GM11168 (cell line): ENCODE data around the gene COL8A2.

Experiments
- in situ Hi-C: fragments of 300-500 bp; cut with MboI; formaldehyde crosslinking; loops from one replicate; pipeline ENCODE4 v1.12.0; 2022; ENCODE audit warnings: low sequenced_read_pairs; ENCODE audit not compliant: unreplicated experiment

Gene COL8A2

DNA sequence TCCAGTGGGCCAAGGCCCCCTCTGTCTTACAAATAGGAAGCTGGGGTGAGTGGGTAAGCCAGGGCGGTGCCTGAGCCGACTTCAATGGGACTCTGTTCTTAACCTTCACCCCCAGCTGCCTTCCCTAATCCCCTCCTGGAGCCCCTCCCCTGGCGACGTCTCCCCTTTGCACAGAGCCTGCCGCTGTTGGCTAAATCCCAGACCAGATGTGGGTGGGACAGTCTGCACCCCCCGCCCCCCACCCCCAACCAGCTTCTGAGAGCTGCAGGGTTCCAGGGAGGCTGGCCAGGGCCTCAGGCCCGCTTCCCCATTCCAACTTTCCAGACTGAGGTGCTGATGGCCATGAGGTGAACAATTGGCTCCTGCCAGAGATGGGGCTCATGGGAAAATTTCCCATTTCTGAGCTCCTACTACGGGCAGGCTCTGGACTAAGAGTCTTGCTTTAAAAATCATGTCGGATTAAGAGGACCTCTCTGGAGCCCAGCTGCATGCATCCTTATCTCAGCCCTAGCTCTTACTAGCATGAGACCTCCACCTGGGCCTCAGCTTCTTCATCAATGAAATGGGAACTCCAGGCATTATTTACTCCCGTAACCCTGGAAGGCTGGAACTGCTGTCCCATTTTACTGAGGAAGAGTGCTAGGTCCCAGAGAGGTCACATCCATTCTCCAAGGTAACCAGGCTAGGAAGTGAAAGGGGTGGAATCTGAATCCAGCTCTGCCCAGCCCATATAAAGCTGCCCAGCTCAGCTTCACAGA is 6.4 kb downstream of the COL8A2 start:
- in situ Hi-C loops, result no loop called here

DNA sequence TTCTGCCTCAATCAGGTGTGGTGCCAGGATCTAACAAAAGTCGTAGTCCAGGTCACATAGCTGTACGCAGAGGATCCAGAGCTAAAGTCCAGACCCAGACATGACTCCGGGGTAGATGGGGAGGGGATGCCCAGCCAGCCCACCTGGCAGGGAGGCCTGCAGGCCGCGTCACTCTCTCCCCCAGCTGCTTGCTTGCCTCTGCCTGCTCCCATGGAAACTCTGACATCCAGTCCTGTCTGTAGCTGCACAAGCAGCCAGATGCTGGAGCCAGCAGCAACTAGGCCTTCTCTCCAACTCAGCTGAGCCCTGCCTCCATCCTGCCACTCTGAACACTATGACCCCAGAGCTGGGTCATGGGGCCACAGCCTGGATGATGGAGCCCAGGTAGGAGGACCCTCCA is 8.1 kb downstream of the COL8A2 start:
- in situ Hi-C loops, result no loop called here

DNA sequence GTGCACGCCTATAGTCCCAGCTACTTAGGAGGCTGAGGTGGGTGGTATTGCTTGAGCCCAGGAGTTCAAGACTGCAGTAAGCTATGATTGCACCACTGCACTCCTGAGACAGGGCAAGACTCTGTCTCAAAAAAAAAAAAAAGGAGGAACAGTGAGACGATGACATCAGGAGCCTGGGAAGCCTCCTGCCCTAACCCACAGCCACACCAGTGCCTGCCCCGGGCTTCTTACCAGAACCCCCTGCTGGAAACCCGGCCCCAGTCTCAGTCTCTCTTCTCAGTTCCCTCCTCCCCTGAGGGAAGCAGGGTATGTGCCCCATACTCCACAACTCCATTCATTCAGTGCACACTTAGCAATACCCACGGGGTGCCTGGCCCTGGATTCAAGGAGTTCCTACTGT is 9.1 kb downstream of the COL8A2 start:
- in situ Hi-C loops, result no loop called here

DNA sequence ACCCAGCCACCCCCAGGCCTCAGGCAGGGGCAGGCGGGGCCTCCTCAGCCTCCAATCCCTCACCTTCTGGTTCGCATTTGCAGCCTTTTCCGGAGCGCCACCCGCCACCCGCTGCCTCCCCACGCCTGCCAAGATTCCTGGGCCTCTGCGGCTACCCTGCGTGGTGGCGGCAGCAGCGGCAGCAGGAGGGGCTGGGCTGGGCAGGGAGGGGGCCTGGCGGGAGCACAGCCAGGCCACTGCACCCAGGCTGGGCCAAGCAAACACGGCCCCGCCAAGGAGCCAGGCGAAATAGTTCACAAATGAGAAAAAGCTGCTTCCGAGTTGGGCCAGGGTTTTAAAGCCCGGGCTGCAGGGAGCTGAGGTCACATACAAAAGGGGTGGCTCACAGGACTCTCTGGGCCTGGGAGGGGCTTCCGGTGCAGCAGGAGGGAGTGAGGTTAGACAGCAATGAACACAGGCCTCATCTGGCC is 9.8 kb downstream of the COL8A2 start:
- in situ Hi-C loops, result no loop called here

DNA sequence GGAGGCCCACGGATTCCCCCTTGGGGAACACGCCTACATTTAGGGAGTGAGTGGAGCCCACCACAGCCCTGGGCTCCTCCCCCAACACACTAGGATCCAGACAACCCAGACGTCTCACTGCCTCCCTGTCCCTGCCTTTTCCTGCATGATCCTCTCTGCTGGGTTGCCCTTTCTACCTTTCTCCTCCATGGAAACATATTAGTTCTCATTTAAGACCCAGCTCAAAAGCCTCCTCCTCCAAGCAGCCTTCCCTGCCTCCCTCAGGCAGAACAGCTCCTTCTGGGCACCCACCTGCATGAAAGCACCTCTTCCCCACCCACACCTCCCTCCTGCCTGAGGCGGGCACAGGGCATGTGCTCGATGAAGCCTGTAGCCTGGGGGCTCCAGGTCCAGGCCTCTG is 10.7 kb downstream of the COL8A2 start:
- in situ Hi-C loops, result no loop called here

DNA sequence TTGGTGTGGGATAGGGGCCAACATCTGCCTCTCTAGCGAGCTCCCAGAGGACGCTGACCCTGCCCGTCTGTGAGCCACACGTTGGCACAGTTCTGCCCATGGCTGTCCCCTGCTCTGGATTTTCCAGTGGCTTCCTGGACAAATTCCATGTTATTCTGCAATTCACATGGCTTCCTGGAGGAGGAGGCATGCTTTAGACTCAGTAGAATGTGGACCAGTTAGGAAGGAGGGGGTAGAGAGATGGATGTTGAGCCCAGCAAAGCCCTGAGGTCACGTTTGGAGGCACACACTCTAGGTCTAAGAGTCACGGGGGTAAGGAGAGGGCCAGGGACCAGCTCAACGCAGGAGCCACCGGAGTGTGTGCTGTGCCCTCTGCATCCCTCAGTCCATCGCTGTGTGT is 12.2 kb downstream of the COL8A2 start:
- in situ Hi-C loops, result no loop called here

DNA sequence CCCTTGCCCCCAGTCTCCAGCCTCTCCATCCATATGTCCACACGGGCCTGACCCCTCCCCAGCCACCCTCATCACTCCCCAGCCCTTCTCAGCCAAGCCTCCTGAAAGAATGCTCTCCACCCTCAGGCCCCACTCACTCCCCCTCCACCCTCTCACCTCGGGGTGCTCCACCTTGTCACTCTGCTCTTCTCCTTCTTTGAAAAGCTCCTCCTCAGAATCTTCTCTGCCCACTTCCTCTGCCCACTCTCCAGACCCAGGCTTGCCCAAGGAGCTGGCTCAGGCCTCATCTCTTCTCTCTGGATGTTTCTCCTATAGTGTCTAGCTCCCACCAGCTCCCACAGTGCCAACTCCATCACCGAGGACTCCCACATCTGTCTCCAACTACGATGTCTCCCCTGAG is 13.9 kb downstream of the COL8A2 start:
- in situ Hi-C loops, result no loop called here

DNA sequence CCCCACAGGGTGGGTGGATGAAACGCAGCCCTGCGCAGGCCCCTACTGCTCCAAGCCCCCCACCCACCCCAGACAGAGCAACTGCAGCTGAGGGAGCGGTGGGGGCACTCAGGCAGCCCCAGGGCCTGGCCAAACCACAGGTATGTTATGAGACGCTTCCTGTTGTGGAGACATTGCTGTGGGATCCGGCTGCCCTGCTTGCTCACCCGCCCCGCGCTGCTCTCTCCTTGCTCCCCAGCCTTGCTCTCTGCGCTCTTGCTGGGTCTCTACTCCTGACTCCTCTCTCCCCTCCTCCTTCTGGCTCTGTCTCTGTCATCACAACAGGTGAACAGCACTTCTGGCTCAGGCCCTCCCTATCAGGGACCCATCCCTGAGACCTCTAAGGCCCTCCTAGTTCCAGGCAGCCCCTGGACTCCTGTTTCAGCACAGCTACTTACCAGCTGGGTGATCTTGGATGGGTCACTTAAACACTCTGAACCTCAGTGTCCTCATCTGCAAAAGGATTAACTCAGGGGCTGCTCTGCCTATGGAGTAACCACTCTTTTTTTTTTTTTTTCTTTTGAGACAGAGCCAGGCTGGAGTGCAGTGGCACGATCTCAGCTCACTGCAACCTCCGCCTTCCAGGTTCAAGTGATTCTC is 15.9 kb downstream of the COL8A2 start:
- in situ Hi-C loops, result no loop called here

DNA sequence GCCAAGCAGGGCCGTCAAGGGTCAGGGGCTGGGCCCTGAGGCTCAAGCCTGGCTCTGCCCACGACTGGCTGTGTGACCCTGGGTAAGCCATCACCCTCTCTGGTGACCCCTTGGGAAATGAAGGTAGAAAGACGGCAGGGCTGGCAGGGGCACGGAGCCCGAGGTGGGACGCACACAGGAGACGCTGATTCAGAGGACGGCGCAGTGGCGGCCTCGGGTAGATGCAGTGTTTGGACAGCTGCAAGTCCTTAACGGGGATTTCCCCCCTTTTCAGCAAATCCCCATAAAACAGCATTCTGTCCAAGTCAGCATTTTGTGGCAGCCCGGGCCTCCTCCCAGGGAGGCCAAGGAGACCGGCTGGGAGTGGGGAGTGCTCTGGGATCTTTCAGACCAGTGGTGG is 16.7 kb downstream of the COL8A2 start:
- in situ Hi-C loops, result no loop called here

DNA sequence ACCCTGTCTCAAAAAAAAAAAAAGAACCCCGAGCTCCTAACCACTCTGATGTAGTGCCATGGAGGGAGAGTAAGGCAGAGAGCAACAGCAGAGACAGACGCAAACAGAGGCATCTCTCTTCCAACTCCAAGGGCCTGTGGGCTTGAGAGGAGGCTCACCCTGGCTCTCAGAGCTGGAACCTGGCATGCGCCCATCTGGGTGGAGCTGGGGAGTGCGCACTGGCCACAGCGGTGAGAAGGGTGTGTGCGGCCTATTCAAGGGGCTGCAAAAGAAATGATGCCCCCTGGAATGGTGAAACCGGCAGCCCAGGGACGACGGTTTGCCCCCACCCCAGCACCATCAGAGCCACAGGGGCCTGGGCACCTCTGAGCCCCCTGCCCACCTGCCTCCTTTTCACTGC is 17.6 kb downstream of the COL8A2 start:
- in situ Hi-C loops, result no loop called here

DNA sequence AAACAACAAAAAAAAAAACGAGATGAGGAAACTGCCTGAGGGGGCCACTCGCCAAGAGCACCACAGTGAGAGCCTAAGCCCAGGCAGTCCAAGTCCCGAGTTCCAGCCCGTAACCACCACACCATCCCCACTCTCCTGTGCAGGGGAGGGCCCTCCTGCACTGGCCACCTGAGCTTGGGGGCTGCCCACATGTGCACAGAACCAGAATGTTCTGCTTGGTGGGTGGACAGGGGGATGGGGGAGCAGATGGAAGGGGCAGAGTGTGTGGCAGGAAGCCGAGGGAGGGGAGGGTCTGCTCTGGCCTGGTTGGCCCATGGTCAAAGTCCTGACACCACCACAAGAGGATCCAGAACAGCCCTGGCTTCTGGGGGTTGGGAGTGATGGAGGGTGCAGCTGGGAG is 18.8 kb downstream of the COL8A2 start:
- in situ Hi-C loops, result no loop called here

DNA sequence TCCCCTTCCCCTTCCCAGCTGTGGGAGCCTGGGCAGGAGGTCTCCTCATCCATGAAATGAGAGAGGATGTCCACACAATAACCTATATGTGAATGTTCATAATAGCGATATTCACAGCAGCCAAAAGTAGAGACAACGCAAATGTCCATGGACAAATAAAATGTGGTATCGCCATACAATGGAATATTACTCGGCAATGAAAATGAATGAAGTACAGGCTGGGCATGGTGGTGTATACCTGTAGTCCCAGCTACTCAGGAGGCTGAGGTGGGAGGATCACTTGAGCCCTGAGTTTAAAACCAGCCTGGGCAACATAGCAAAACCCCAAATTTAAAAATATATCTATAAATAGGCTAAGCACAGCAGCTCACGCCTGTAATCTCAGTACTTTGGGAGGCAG is 23.5 kb downstream of the COL8A2 start:
- in situ Hi-C loops, result no loop called here

DNA sequence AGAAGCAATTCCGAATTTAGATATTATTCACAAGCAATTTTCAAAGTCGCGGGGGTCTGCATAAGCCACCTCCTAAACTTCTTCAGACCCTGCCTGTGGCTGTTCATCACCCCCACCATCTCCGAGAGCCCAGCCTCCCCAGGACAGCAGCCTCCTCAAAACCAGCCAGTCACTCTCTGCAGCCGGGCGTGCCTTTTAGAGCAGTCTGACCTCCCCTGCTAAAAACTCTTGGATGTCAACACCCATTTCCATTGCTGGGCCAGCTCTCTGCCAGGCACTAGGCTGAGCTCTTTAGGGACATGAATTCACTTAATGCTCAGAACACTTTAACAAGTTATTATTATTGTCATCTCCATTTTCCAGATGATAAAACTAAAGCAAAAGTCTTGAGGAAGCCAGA is 24.6 kb downstream of the COL8A2 start:
- in situ Hi-C loops, result no loop called here

DNA sequence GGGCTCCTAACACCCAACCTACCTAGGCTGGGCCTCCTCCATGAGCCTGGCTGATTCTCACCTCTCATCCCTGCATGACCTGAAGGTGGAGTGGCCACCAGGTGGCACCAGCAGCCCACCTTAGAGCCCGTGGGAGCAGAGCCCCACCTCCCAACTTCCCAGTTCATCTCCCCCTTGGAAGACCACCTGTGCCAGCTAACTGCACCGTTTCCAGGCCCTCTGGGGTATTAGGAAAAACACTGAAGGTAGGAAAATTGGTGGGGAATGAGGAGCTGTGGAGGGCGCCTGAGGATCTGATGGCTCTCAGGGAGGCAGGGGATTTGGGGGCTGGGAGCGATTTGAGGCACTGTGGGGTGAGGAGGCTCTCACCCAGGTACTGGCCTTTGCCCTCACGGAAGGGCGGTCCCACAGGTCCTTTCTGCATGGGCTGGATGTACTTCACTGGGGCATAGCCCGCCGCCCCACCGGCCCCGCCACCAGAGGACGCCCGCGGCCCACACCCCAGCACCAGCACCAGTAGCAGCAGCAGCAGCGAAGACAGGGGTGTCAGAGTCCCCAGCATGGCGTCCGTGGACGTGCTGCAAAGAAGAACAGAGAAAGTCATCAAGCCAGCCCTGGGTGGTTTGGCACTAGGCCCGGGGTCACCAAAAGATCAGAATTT is 25.2 kb downstream of the COL8A2 start:
- in situ Hi-C loops, result no loop called here

DNA sequence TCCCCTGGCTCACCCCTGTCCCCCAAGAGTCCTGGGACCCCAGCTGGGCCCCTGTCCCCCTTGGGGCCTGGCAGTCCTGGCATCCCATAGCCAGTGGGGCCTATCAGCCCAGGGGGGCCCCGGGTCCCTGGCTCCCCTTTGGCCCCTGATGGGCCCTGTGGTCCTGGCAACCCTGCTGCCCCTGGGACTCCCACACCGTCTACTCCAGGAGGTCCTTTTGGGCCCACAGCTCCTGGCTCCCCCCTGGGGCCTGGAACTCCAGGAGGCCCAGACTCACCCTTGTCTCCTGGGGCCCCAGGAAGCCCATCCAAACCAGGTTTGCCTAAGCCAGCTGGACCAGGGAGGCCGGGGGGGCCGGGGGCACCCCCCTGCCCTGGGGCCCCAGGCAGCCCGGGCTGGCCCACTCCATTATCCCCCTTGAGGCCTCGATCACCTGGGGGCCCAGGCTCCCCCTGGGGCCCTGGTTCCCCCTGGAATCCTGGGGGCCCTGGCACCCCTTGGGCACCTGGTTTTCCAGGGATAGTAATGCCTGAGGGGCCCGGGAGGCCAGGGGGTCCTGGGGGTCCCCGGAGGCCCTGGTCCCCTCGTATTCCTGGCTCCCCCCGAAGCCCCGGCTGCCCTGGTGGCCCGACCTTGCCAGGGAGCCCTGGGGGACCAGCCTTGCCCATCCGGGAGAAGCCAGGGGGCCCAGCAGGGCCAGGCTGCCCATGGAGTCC is 26.2 kb downstream of the COL8A2 start:
- in situ Hi-C loops, result no loop called here

DNA sequence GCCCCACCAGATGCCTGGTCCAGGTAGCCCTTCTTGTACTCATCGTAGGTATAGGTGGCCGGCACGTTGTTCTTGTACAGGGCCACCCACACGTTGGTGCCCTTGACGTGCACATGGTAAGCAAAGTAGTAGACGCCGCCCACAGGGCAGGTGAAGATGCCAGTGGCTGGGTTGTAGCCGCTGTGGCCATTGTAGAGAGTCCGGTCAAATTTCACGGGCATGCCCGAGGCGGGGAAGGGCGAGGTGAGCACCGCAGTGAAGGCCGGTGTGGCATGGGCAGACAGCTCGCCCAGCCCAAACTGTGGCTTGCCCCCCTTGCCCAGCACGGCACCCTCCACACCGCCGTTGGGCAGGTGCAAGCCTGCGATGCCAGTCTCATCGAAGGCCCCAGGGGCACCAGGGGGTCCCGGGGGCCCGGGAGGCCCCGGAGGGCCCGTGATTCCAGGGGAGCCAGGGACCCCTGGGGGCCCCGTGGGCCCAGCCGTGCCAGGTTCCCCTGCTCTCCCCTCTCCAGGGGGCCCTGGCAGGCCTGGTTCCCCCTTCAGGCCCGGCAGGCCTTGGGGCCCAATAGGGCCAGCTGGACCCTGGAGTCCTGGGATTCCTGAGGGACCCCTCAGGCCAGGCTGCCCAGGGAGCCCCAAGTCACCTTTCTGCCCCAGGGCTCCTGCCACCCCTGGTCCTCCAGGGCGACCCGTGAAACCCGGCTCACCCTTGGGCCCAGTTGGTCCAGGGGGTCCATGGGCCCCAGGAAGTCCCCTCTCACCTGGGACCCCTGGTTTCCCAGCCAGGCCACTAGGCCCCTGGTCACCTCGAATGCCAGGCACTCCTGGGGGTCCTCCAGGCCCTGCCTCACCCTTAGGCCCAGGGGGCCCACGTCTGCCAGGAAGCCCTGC is 27.1 kb downstream of the COL8A2 start:
- in situ Hi-C loops, result no loop called here

DNA sequence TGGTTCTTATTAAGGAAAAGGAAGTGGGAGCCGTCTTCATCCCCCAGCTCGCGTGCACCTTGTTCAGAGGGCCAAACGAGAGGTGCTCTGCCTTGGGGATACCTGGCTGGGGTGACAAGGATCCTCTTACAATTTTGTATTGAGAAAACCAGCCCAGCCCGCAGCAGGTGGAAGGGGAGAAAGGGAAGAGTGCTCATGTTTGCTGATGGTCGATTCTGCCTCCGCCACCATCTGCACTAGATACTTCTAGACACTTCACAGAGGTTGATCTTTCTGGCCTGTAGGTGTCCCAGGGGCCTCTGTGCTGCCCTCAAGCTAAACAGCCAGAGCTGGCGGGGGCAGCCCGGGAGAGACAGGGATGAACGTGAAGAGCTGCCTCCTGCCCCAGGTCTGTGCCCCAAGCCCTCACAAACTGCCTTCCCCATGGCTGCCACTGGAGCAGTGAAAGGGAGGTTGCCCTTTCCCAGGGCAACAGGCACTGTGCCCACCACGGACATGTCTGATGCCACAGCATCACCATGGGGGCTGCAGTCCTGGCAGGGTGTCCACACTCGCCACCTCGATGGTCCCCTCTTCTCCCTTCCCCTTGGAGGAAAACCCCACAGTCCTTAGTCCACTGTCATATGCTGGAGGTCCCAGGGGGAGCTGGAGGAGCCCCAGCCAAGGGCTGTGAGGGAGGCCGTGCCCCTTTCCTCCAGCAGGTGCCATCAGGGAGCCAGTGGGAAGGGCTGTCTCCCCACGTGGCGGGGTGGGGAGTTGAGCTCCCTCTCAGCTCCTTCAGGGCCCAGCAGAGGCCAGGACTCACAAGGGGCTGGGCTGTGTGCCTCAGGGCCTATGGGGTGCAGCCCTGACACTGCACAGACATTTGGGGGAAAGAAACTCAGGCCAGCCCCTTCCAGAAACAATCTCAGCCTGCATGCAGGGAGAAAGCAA is 28.3 kb downstream of the COL8A2 start:
- in situ Hi-C loops, result no loop called here

DNA sequence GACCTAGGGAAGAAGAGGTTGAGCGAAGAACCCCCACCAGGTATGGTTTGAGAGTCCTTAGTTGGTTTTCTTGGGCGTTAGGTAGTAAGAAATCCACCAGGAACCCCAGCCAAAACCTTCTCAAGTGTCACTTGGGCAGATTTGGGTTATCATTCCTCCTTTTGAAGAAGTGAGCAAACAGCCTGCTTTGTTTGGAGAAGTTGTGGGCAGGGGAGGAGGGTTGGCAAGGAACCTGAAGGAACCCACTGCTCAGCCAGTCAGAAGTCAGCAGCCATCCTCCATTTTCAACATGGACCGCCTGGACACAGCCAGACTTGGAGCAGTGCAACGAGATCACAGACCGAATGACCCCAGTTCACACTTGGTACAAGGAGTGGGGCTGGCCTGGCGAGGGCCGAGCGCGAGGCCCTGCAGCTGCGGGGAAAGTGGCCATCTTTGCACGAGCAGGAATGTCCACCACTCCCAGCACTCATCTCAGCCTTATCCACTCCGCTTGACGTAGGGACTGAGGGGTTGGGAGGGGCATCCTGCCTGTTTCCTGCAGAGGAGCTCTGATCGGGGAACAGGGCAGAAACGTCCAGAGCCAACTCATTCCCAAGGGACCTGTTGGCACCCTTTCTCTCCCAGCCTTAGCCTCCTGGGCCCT is 29.1 kb downstream of the COL8A2 start:
- in situ Hi-C loops, result no loop called here
